Measurements from ENCODE around the gene CBL.

The CBL gene

DNA sequence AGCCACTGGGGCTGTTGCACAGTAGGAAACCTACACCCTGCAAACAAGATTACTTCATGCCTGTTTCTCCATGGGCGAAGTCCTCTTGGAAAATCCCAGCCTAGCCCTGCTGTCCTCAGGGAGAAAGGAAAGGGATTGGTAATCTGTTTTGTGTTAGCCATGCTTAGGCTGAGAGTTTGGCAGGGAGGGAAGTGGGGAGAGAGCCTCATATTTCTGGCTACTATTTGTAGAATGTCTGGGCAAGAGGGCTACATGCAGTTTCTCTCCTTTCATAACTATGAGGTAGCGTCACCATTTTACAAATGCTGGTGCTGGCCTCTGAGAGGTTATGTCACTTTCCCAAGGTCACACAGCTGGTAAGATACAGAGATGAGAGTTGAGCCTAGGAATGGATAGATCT, 141.1 kb downstream of the CBL start:
- no peak for DNase-seq (ENCODE audit: low spot score)

DNA sequence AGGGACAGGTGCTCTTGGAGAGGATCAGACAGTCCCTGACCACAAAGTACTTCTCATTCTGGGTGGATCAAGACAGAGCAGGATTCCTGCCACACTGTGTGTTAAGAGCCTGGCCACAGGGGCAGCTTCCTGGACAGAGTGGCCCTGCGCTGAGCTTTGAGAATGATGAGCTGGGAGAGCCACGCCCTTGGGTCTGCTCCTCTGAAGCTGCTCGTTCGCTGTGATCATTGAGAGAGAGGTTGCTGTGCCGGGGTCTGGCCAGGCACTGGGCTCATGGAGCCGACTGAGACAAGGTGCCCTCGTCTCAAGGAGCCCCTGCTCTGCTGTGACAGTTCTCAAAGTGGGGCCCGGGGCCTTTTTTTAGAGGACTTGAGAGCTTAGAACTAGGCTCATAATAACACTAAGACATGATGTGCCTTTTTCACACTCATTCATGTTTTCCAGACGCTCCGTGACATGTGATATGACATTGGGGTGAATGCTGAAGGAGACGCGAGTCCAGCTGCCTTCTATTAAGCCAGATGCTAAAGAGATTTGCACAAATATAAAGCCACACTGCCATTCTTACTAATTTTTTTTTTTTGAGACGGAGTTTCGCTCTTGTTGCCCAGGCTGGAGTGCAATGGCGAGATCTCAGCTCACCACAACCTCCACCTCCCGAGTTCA, 141.9 kb downstream of the CBL start:
- no peak for DNase-seq (ENCODE audit: low spot score)

DNA sequence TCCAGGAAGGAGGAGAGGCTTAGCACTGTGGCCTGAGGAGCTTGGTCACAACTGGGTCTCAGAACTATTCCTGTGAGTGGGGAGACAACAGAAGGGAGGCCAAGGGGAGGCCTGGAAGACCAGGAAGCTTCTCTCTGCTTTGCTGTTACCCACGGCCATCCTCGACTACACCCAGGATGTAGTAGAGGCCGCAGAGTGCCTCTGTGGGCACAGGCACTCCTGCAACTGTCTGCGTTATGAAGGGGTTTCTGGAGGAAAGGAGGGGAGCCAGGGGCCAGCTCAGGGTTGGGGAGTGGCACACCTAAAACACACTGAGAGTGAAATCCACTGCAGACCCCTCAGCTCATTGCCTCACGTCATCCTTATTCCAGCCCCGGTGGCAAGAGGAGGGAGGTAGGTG, 144.2 kb downstream of the CBL start:
- no peak for DNase-seq (ENCODE audit: low spot score)

DNA sequence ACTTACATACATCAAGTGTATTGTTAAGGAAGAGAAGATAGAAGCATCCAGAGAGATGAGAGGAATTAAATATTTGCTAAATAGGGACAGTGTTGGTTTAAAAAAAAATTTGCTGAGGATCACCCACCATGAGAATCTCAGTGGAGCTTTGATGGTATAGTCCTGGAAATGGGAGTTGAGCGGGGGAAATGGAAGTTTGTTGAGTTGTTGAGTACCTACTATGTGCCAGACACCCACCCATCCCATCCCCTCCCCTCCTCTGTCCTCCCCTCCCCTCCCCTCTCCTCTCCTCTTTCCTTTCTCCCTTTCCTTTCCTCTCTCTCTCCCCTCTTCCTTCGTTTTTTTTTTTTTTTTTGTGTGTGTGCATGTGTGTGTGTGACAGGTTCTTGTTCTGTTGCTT, 145.1 kb downstream of the CBL start:
- no peak for DNase-seq (ENCODE audit: low spot score)

GRCh38 chr11:119352857-119353260, 146.7 kb downstream of the CBL start:
- DNase-seq (ENCODE audit: low spot score), result peak; percentile 58

DNA sequence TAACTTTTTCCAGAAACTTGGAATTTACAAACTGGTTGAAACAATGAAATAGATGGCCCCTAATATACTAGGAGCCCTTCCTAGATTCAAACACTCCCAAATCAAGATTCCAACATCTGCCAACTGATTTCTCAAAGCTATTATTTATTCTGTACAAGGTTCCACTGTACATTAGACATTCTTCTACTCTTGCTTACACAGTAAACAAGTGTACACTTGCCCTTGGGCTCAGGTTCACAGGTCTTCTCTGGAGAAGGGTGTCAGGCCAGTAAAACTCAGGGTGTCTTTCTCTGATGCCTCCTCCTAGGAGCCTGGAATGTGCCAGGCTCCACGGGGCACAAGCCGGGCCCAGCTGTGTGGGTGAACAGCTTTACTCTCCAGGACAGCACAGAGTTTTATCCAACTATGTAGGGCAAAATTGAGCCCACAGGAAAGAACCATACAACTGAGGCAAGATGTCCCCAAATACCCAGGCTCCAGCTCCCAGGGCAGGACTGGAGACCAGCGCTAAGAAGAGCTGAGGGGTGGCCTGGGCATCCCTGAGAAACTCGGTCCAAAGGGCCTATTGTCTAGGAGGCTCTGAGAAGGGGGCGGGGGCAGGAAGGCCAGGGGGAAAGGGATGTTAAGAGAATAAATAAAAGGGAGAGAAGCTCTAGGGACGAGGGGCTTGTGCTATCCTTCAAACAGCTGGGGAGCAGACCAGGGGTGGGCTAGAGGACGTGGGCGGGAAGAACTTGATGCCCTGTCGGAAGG, 149.1 kb downstream of the CBL start:
- DNase-seq (ENCODE audit: low spot score), result no peak

DNA sequence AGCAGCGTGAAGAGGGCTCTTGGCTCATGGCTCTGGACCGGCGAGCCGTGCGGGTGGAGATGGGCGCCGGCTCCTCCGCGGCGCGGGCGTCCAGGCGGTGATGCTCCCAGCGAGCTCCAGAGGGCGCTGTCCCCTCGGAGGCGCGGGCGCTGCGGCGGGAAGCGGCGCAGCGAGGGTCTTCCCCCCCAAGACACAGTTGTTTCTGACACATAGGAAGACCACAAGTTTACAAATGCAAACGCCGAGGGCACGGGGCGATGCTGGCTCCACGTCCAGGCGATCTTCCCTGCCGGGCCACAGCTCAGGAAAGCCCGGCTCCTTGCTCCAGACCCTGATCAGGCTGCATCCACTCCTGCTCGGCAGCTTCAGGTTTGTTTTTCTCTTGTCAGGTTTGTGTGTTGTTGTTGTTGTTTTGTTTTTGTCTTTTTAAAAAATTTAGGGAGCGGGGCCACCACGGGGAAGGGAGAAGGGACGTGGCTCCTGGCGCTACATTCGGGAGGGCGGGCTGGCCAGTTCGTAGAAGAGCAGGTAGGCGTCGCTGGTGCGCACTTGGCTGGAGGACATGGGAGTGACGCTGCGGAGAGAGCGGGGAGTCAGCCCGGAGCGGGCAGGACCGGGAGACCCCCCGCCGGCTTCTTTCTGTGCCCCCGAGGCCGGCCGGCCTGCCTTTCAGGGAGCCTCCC, 150.4 kb downstream of the CBL start:
- peak; percentile 94 for DNase-seq (ENCODE audit: low spot score)

DNA sequence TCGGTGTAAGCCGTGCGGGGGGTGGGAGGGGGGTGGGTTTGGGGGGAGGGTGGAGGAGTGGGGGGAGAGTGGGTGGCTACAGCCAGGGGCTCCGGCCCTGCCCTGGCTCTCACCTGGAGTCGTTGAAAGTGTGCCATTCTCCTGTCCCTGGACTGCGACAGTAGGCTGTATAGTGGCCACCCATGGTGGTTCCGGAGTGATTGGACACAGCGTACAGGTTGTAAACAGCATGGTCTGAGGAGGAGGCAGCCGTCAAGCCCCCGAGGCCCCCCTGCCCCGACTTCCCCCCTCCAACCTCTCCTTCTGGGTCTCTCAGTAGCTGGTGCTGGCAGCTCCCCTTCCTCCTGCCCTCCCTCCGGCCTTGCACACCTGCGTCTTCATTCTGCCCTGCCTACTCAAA, 150.9 kb downstream of the CBL start:
- DNase-seq (ENCODE audit: low spot score), result no peak

Measured in iPS-NIHi11 (cell line).